Liver (tissue), 3 donors: ENCODE measurements around the gene RGS10.
"Not testable (repeated sequence)": the region's sequence is repeated elsewhere in the genome, so short reads cannot be mapped to it uniquely, and the experiment has no call there.

ENCODE experiments used
- ATF3 ChIP-seq: IDR thresholded peaks from 2 replicates; pipeline ENCODE4 v1.6.1; 2016; ENCODE audit warnings: antibody characterized with exemption
- CTCF ChIP-seq: fragments of 150-350 bp; IDR thresholded peaks from 2 replicates; pipeline ENCODE4 v1.5.1; 2017; ENCODE audit warnings: improper control_type of control experiment, low read depth, low read length; ENCODE audit not compliant: missing input control
- EGR1 ChIP-seq, 2 donors: IDR thresholded peaks; 2 replicates each; pipeline ENCODE4 v1.6.1; 2016 to 2018; ENCODE audit warnings: antibody characterized with exemption in 2 of 2, low read depth in 2 of 2
- FOXA1 ChIP-seq: IDR thresholded peaks from 2 replicates; pipeline ENCODE4 v1.6.1; 2016; ENCODE audit warnings: antibody characterized with exemption
- GABPA ChIP-seq, 2 donors: IDR thresholded peaks in 1 of 2; conservative IDR thresholded peaks in 1 of 2; 2 replicates each; pipeline ENCODE4 v1.6.1; 2016; ENCODE audit warnings: antibody characterized with exemption in 2 of 2, mild to moderate bottlenecking in 1 of 2, moderate library complexity in 1 of 2
- HNF4A ChIP-seq, 2 donors: conservative IDR thresholded peaks; 2 replicates each; pipeline ENCODE4 v1.6.1; 2016; ENCODE audit warnings: antibody characterized with exemption in 2 of 2, mild to moderate bottlenecking in 2 of 2
- JUND ChIP-seq, 2 donors: IDR thresholded peaks; 2 replicates each; pipeline ENCODE4 v1.6.1; 2016; ENCODE audit warnings: antibody characterized with exemption in 2 of 2
- RAD21 ChIP-seq, 2 donors: IDR thresholded peaks; 2 replicates each; pipeline ENCODE4 v1.6.1; 2016; ENCODE audit warnings: antibody characterized with exemption in 2 of 2, mild to moderate bottlenecking in 2 of 2
- REST ChIP-seq: IDR thresholded peaks from 2 replicates; pipeline ENCODE4 v1.6.1; 2016; ENCODE audit warnings: antibody characterized with exemption, mild to moderate bottlenecking
- RXRA ChIP-seq, 2 donors: IDR thresholded peaks; 2 replicates each; pipeline ENCODE4 v1.6.1; 2017 to 2018; ENCODE audit warnings: antibody characterized with exemption in 2 of 2, mild to moderate bottlenecking in 1 of 2
- TAF1 ChIP-seq: conservative IDR thresholded peaks from 2 replicates; pipeline ENCODE4 v1.6.1; 2016; ENCODE audit warnings: antibody characterized with exemption, mild to moderate bottlenecking
- YY1 ChIP-seq: IDR thresholded peaks from 2 replicates; pipeline ENCODE4 v1.6.1; 2016; ENCODE audit warnings: antibody characterized with exemption, mild to moderate bottlenecking
- ZBTB33 ChIP-seq: IDR thresholded peaks from 2 replicates; pipeline ENCODE4 v1.6.1; 2016; ENCODE audit warnings: antibody characterized with exemption
- donor health status: healthy.
- donor health status: healthy.

DNA sequence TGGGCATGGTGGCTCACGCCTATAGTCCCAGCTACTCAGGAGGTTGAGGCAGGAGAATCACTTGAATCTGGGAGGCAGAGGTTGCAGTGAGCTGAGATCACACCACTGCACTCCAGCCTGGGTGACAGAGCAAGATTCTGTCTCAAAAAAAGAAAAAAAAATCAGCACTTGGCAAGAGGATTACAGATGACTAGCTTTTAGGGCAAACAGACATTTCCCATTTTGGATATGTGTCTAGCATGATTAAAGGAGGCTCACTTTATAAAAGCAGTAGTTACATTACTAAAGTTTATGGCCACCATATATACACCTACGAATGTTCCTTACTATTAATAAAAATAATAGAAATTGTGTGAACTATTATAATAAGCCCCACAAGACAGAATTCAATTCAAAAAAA lies 13.6 kb upstream of the RGS10 start:
- TF ChIP-seq CTCF; TAF1; RXRA (IDR thresholded peaks at IDR 0.05); ZBTB33; REST; JUND (IDR thresholded peaks at IDR 0.05); ATF3; FOXA1; HNF4A (conservative IDR thresholded peaks at IDR 0.05); YY1; RAD21 (IDR thresholded peaks at IDR 0.05); EGR1 (IDR thresholded peaks at IDR 0.05; ENCODE audit: low read depth in 2 of 2); GABPA (IDR thresholded peaks at IDR 0.05 in 1 of 2, conservative IDR thresholded peaks at IDR 0.05 in 1 of 2): not testable (repeated sequence)
